ENCODE data around the gene MED13L. TPM values are rescaled to one million over a fixed set of nuclear protein-coding genes. Genes with fewer than 3 reads are reported as not detected.

MED13L gene
- total RNA-seq, 2 experiments from 2014 or later, result 25.7 to 40.1 TPM

DNA sequence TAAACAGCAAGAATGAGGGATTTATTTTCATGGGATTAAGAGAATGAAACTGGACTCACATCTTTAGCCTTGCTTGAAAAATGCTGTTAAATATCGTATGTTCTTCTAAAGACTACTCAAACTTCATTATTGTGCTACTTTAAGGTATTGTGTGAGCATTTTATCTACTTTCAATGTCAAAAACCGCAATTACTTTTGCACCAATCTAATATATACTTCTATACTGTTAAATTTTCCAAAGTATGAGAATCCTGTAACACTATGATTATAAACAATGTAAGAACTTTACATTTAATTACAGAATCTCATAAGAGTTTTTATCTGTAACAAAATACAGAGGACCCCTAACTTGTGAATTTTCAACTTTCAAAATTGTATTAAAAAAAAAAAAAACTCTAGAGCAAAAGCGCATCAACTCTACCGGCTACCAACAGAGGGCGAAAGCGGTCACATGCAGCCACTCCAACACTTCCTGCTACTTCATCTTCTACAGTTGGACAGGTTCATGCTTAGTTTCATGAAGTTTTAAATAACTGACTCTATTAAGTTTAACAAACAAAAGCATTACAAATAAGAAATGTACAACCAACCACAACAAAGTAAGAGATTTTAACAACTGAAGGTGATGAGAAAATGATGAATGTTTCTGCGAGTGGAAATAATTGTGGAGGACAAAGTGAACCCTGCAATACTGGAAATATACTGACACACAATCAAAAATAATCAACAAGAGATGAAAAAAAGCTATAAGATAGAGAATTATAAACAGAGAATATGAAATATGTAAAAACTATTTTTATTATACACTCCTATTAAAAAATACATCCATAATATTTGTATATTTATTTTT lies 210.9 kb downstream of the MED13L start:
- H3K4me3 ChIP-seq (ENCODE audit: low read depth, low read length, poor library complexity, severe bottlenecking), result no peak overlapping the region
- intact Hi-C loops (cut with micrococcal nuclease; ENCODE audit: unreplicated experiment), result loop anchor here (5.0 kb wide), 1 partner anchor 171 kb away; no protein-coding TSS in a partner anchor
- H3K79me2 ChIP-seq (ENCODE audit: insufficient read depth, low read depth, low read length), result no peaks in the 10 kb centered on the region
- BruUV-seq (replicated peaks), result no TSS peak
- no peak overlapping the region for H3K4me2 ChIP-seq (ENCODE audit: low read length)
- H3K4me1 ChIP-seq (ENCODE audit: insufficient read depth, low read length, poor library complexity, severe bottlenecking), result no peaks in the 10 kb centered on the region
- DNase-seq (ENCODE audit: low spot score), result peak; percentile 62
- no peaks in the 10 kb centered on the region for H4K20me1 ChIP-seq (ENCODE audit: insufficient read depth, low read length)
- ChIA-PET POLR2A (interaction anchor here (0.7 to 1.3 kb wide), 2 partner anchors 9 to 14 kb away, joined by 3 to 4 read pairs; no protein-coding TSS in a partner anchor), CTCF (ENCODE audit: unreplicated experiment) (no interaction called here)
- TF ChIP-seq EZH2phosphoT487 (IDR thresholded peaks at IDR 0.05; ENCODE audit: borderline replicate concordance, low read depth, low read length), result no peak
- TF ChIP-seq CTCF (conservative IDR thresholded peaks at IDR 0.05; ENCODE audit: low read length), result peak; percentile 100
- no peaks in the 10 kb centered on the region for H3K36me3 ChIP-seq (ENCODE audit: insufficient read depth, low read length)
- no peak overlapping the region for H2AFZ ChIP-seq (ENCODE audit: low read length)
- no peak overlapping the region for H3K27ac ChIP-seq (ENCODE audit: low read depth, low read length, poor library complexity, severe bottlenecking)
- no peaks in the 10 kb centered on the region for H3K9me2 ChIP-seq (ENCODE audit: insufficient read depth, low read length)
- H3K9me3 ChIP-seq (ENCODE audit: low read length), result no peaks in the 10 kb centered on the region

GRCh38 chr12:116065606-116066005 lies 211.9 kb downstream of the MED13L start:
- Histone ChIP-seq H3K4me2 (ENCODE audit: low read length) (no peak overlapping the region), H3K4me1 (ENCODE audit: insufficient read depth, low read length, poor library complexity, severe bottlenecking) (no peaks in the 10 kb centered on the region), H3K9me3 (ENCODE audit: low read length) (no peaks in the 10 kb centered on the region), H4K20me1 (ENCODE audit: insufficient read depth, low read length) (peaks cover 2% of the 10 kb centered on the region; the same call in 1 of the 2 replicates), H3K27ac (ENCODE audit: low read depth, low read length, poor library complexity, severe bottlenecking) (no peak overlapping the region), H3K79me2 (ENCODE audit: insufficient read depth, low read depth, low read length) (no peaks in the 10 kb centered on the region), H3K4me3 (ENCODE audit: low read depth, low read length, poor library complexity, severe bottlenecking) (no peak overlapping the region), H3K36me3 (ENCODE audit: insufficient read depth, low read length) (no peaks in the 10 kb centered on the region), H3K9me2 (ENCODE audit: insufficient read depth, low read length) (no peaks in the 10 kb centered on the region), H2AFZ (ENCODE audit: low read length) (no peak overlapping the region)
- BruUV-seq (replicated peaks), result no TSS peak
- POLR2A ChIA-PET, result interaction anchor here (0.7 kb wide), 1 partner anchor 15 kb away, joined by 3 read pairs; no protein-coding TSS in a partner anchor
- DNase-seq (ENCODE audit: low spot score), result no peak
- no peak for TF ChIP-seq CTCF (conservative IDR thresholded peaks at IDR 0.05; ENCODE audit: low read length)
- no peak for TF ChIP-seq EZH2phosphoT487 (IDR thresholded peaks at IDR 0.05; ENCODE audit: borderline replicate concordance, low read depth, low read length)
- intact Hi-C loops (cut with micrococcal nuclease; ENCODE audit: unreplicated experiment), result loop anchor here (5.0 kb wide), 1 partner anchor 172 kb away; no protein-coding TSS in a partner anchor
- CTCF ChIA-PET (ENCODE audit: unreplicated experiment), result no interaction called here

DNA sequence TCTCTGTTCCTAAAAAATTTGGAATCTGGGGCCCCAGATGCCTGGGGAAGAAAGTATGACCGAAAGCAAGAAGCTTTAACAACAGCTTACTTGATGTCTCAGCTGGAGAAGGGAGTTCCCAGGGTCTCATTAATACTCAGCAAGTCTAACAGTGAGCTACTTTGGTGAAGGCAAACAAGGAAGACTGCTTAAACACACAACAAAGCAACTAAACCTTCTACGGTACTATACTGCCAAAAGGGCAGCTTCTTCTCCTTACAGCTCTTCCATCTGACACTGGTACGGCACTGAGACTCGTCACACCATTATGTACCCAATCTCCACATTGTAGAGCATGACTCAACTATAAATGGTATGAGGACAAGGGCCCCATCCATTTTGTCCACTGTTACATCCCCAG lies 213.0 kb downstream of the MED13L start:
- Histone ChIP-seq H3K4me2 (ENCODE audit: low read length) (no peak overlapping the region), H2AFZ (ENCODE audit: low read length) (no peak overlapping the region), H3K79me2 (ENCODE audit: insufficient read depth, low read depth, low read length) (no peaks in the 10 kb centered on the region), H3K4me3 (ENCODE audit: low read depth, low read length, poor library complexity, severe bottlenecking) (no peak overlapping the region), H3K27ac (ENCODE audit: low read depth, low read length, poor library complexity, severe bottlenecking) (no peak overlapping the region), H3K36me3 (ENCODE audit: insufficient read depth, low read length) (no peaks in the 10 kb centered on the region), H3K4me1 (ENCODE audit: insufficient read depth, low read length, poor library complexity, severe bottlenecking) (no peaks in the 10 kb centered on the region), H4K20me1 (ENCODE audit: insufficient read depth, low read length) (peaks cover 3% of the 10 kb centered on the region; the same call in 1 of the 2 replicates), H3K9me3 (ENCODE audit: low read length) (no peaks in the 10 kb centered on the region), H3K9me2 (ENCODE audit: insufficient read depth, low read length) (no peaks in the 10 kb centered on the region)
- no peak for DNase-seq (ENCODE audit: low spot score)
- no TSS peak for BruUV-seq (replicated peaks)
- CTCF ChIA-PET (ENCODE audit: unreplicated experiment), result no interaction called here
- TF ChIP-seq EZH2phosphoT487 (IDR thresholded peaks at IDR 0.05; ENCODE audit: borderline replicate concordance, low read depth, low read length) (no peak), CTCF (conservative IDR thresholded peaks at IDR 0.05; ENCODE audit: low read length) (no peak)
- intact Hi-C loops (cut with micrococcal nuclease; ENCODE audit: unreplicated experiment), result no loop called here
- POLR2A ChIA-PET, result interaction anchor here (0.8 kb wide), 1 partner anchor 30 kb away, joined by 3 read pairs; no protein-coding TSS in a partner anchor

All from OCI-LY7 (cell line).